CD8-positive, alpha-beta memory T cell (primary cell): ENCODE data around the gene RPS6KL1. TPM values are rescaled to one million over a fixed set of nuclear protein-coding genes. Genes with fewer than 3 reads are reported as not detected.
"Not testable (repeated sequence)": the region's sequence is repeated elsewhere in the genome, so short reads cannot be mapped to it uniquely, and the experiment has no call there.

Experiments used
- CTCF ChIA-PET: fragments of 350-600 bp; sonication (Branson Sonifier 250); formaldehyde crosslinking; loops from one replicate; lab custom pipeline; 2021; ENCODE audit warnings: antibody characterized with exemption; lab: Charles Lee
- POLR2A ChIA-PET: fragments of 350-600 bp; sonication (Branson Sonifier 250); formaldehyde crosslinking; loops from one replicate; lab custom pipeline; 2021; ENCODE audit warnings: antibody characterized with exemption; lab: Charles Lee
- DNase-seq, 5 donors: peaks; one replicate each; pipeline versions ENCODE4 v3.0.0 to v3.0.0-alpha.2; 2020 to 2022; ENCODE audit warnings: mixed read lengths in 1 of 5
- H3K27ac ChIP-seq: one replicate; pipeline ENCODE4 v1.7.0; 2013; ENCODE audit warnings: low read depth, mild to moderate bottlenecking, low read length, moderate library complexity
- H3K27me3 ChIP-seq: 2 replicates; pipeline ENCODE4 v1.7.0; 2013; ENCODE audit warnings: low read length, mild to moderate bottlenecking; ENCODE audit not compliant: insufficient read depth, poor library complexity, severe bottlenecking
- H3K36me3 ChIP-seq: 2 replicates; pipeline ENCODE4 v1.7.0; 2013; ENCODE audit warnings: mild to moderate bottlenecking, low read length, moderate library complexity; ENCODE audit not compliant: insufficient read depth
- H3K4me1 ChIP-seq: 2 replicates; pipeline ENCODE4 v1.7.0; 2013; ENCODE audit warnings: mild to moderate bottlenecking, low read length, moderate library complexity; ENCODE audit not compliant: insufficient read depth
- H3K4me3 ChIP-seq: 2 replicates; pipeline ENCODE4 v1.7.0; 2013; ENCODE audit warnings: mild to moderate bottlenecking, low read length
- H3K9me3 ChIP-seq: 2 replicates; pipeline ENCODE4 v1.7.0; 2013; ENCODE audit warnings: mild to moderate bottlenecking, low read length
- H3K27ac Mint-ChIP-seq, 8 donors: one replicate each; pipeline ENCODE4 v1.8.0; 2020 to 2021; ENCODE audit warnings: mixed read lengths in 8 of 8, mild to moderate bottlenecking in 6 of 8, inconsistent platforms in 3 of 8, moderate library complexity in 3 of 8
- H3K27me3 Mint-ChIP-seq, 2 donors: one replicate each; pipeline ENCODE4 v1.8.0; 2020 to 2021; ENCODE audit warnings: mixed read lengths in 2 of 2, mild to moderate bottlenecking in 1 of 2, moderate library complexity in 1 of 2
- H3K36me3 Mint-ChIP-seq, 3 donors: one replicate each; pipeline ENCODE4 v1.8.0; 2020 to 2021; ENCODE audit warnings: mixed read lengths in 3 of 3, inconsistent platforms in 1 of 3, mild to moderate bottlenecking in 1 of 3
- H3K4me1 Mint-ChIP-seq, 3 donors: one replicate each; pipeline ENCODE4 v1.8.0; 2020 to 2021; ENCODE audit warnings: mixed read lengths in 3 of 3, inconsistent platforms in 1 of 3, mild to moderate bottlenecking in 1 of 3
- H3K4me3 Mint-ChIP-seq, 7 donors: one replicate each; pipeline ENCODE4 v1.8.0; 2020 to 2021; ENCODE audit warnings: mixed read lengths in 7 of 7, mild to moderate bottlenecking in 6 of 7, moderate library complexity in 4 of 7, inconsistent platforms in 2 of 7
- H3K9me3 Mint-ChIP-seq, 5 donors: one replicate each; pipeline ENCODE4 v1.8.0; 2020 to 2022; ENCODE audit warnings: mixed read lengths in 5 of 5, mild to moderate bottlenecking in 3 of 5, moderate library complexity in 2 of 5, inconsistent platforms in 1 of 5
- polyA plus RNA-seq: library from polyadenylated mRNA; unstranded; fragments of 300-500 nt; fragmentation: Illumina TruSeq; gene quantifications from one replicate; pipeline ENCODE4 v1.2.3, GENCODE V29; 2021
- total RNA-seq, 2 experiments: library from RNA; stranded (reverse); gene quantifications; one replicate each; pipeline ENCODE4 v1.2.3, GENCODE V29; 2021

RPS6KL1 gene
- total and polyA plus RNA-seq, 3 experiments from 2014 or later = 4.8 to 5.0 TPM; not detected in 1

GRCh38 chr14:74936731-74937130, 13.7 kb upstream of the RPS6KL1 start:
- no peak overlapping the region for H3K4me3 ChIP-seq
- H3K9me3 Mint-ChIP-seq = no peaks in the 10 kb centered on the region

GRCh38 chr14:74936151-74936550, 13.1 kb upstream of the RPS6KL1 start:
- peaks cover 0 to 2% (median 0%) of the 10 kb centered on the region in 3 donors for H3K36me3 Mint-ChIP-seq
- POLR2A ChIA-PET = no interaction called here
- H3K4me1 ChIP-seq = peaks cover 8% of the 10 kb centered on the region
- no peaks in the 10 kb centered on the region for H3K9me3 Mint-ChIP-seq
- no peaks in the 10 kb centered on the region for H3K36me3 ChIP-seq
- peaks cover 17 to 26% (median 20%) of the 10 kb centered on the region in 3 donors for H3K4me1 Mint-ChIP-seq
- H3K27ac Mint-ChIP-seq = no peak overlapping the region
- no peaks in the 10 kb centered on the region for H3K27me3 ChIP-seq
- no peaks in the 10 kb centered on the region for H3K9me3 ChIP-seq
- no peak overlapping the region for H3K4me3 Mint-ChIP-seq
- H3K27ac ChIP-seq = no peak overlapping the region
- DNase-seq = no peak
- peaks cover 3 to 15% of the 10 kb centered on the region in 2 donors for H3K27me3 Mint-ChIP-seq
- CTCF ChIA-PET = interaction anchor here (0.6 to 3.1 kb wide), 2 partner anchors 9 to 31 kb away, joined by 3 to 11 read pairs; no protein-coding TSS in a partner anchor
- no peak overlapping the region for H3K4me3 ChIP-seq

More at GRCh38 chr14:74936731-74937130, 13.7 kb upstream of the RPS6KL1 start:
- ChIA-PET POLR2A (no interaction called here), CTCF (interaction anchor here (3.1 kb wide), 1 partner anchor 9 kb away, joined by 11 read pairs; no protein-coding TSS in a partner anchor)
- Mint-ChIP-seq H3K4me3 (no peak overlapping the region), H3K27ac (peak overlapping the region in 1 of 8 donors; percentile 0), H3K4me1 (peaks cover 22 to 31% (median 26%) of the 10 kb centered on the region in 3 donors), H3K36me3 (peaks cover 0 to 2% (median 0%) of the 10 kb centered on the region in 3 donors), H3K27me3 (peaks cover 3 to 15% of the 10 kb centered on the region in 2 donors)
- Histone ChIP-seq H3K27ac (no peak overlapping the region), H3K36me3 (no peaks in the 10 kb centered on the region), H3K4me1 (peaks cover 14% of the 10 kb centered on the region), H3K9me3 (no peaks in the 10 kb centered on the region), H3K27me3 (no peaks in the 10 kb centered on the region)
- no peak for DNase-seq

- H3K9me3 Mint-ChIP-seq = no peaks in the 10 kb centered on the region
- CTCF ChIA-PET = interaction anchor here (3.1 kb wide), 1 partner anchor 10 kb away, joined by 11 read pairs; no protein-coding TSS in a partner anchor
Measured at GRCh38 chr14:74935360-74935680, 12.3 kb upstream of the RPS6KL1 start.

GRCh38 chr14:74934476-74935359, 11.7 kb upstream of the RPS6KL1 start:
- Histone ChIP-seq H3K4me3 (no peak overlapping the region), H3K27ac (no peak overlapping the region), H3K27me3 (no peaks in the 10 kb centered on the region), H3K4me1 (no peaks in the 10 kb centered on the region), H3K9me3 (no peaks in the 10 kb centered on the region), H3K36me3 (no peaks in the 10 kb centered on the region)
- H3K27ac Mint-ChIP-seq = no peak overlapping the region
- ChIA-PET CTCF (interaction anchor here (3.1 kb wide), 1 partner anchor 11 kb away, joined by 11 read pairs; no protein-coding TSS in a partner anchor), POLR2A (no interaction called here)
- H3K4me3 Mint-ChIP-seq = no peak overlapping the region
- peaks cover 3 to 18% of the 10 kb centered on the region in 2 donors for H3K27me3 Mint-ChIP-seq
- H3K4me1 Mint-ChIP-seq = peaks cover 12 to 21% (median 13%) of the 10 kb centered on the region in 3 donors
- no peaks in the 10 kb centered on the region for H3K9me3 Mint-ChIP-seq
- DNase-seq = no peak
- peaks cover 0 to 2% (median 0%) of the 10 kb centered on the region in 3 donors for H3K36me3 Mint-ChIP-seq

More at GRCh38 chr14:74935360-74935680, 12.3 kb upstream of the RPS6KL1 start:
- H3K36me3 Mint-ChIP-seq = peaks cover 0 to 2% (median 0%) of the 10 kb centered on the region in 3 donors
- Histone ChIP-seq H3K4me1 (peaks cover 5% of the 10 kb centered on the region), H3K27me3 (no peaks in the 10 kb centered on the region), H3K27ac (no peak overlapping the region), H3K36me3 (no peaks in the 10 kb centered on the region), H3K4me3 (no peak overlapping the region), H3K9me3 (no peaks in the 10 kb centered on the region)
- peaks cover 13 to 21% (median 17%) of the 10 kb centered on the region in 3 donors for H3K4me1 Mint-ChIP-seq
- H3K27ac Mint-ChIP-seq = no peak overlapping the region
- H3K4me3 Mint-ChIP-seq = no peak overlapping the region
- H3K27me3 Mint-ChIP-seq = peaks cover 3 to 15% of the 10 kb centered on the region in 2 donors
- no peak for DNase-seq
- POLR2A ChIA-PET = no interaction called here

GRCh38 chr14:74934041-74934440, 11.0 kb upstream of the RPS6KL1 start:
- ChIA-PET CTCF (interaction anchor here (0.6 to 3.1 kb wide), 2 partner anchors 11 to 213 kb away, joined by 4 to 11 read pairs; no protein-coding TSS in a partner anchor), POLR2A (no interaction called here)

GRCh38 chr14:74932936-74933335, 9.9 kb upstream of the RPS6KL1 start:
- POLR2A ChIA-PET, H3K27me3 ChIP-seq, H3K36me3 ChIP-seq, H3K27ac Mint-ChIP-seq, H3K4me3 Mint-ChIP-seq, H3K4me3 ChIP-seq, H3K4me1 ChIP-seq, H3K9me3 ChIP-seq, CTCF ChIA-PET, H3K9me3 Mint-ChIP-seq, H3K27ac ChIP-seq, DNase-seq, H3K36me3 Mint-ChIP-seq: not testable (repeated sequence)
- Mint-ChIP-seq H3K27me3 (peaks cover 3 to 20% of the 10 kb centered on the region in 2 donors), H3K4me1 (peaks cover 12 to 17% (median 12%) of the 10 kb centered on the region in 3 donors)

More at GRCh38 chr14:74934041-74934440, 11.0 kb upstream of the RPS6KL1 start:
- H3K27me3 ChIP-seq = no peaks in the 10 kb centered on the region
- no peak overlapping the region for H3K27ac ChIP-seq
- Mint-ChIP-seq H3K4me3 (no peak overlapping the region), H3K27me3 (peaks cover 3 to 20% of the 10 kb centered on the region in 2 donors), H3K9me3 (no peaks in the 10 kb centered on the region), H3K36me3 (peaks cover 0 to 2% (median 0%) of the 10 kb centered on the region in 3 donors), H3K4me1 (peaks cover 12 to 21% (median 13%) of the 10 kb centered on the region in 3 donors), H3K27ac (no peak overlapping the region)
- no peaks in the 10 kb centered on the region for H3K36me3 ChIP-seq
- no peaks in the 10 kb centered on the region for H3K4me1 ChIP-seq
- no peak overlapping the region for H3K4me3 ChIP-seq
- DNase-seq = no peak
- no peaks in the 10 kb centered on the region for H3K9me3 ChIP-seq

GRCh38 chr14:74932401-74932901, 9.4 kb upstream of the RPS6KL1 start:
- Mint-ChIP-seq H3K27ac (peak overlapping the region in 2 of 8 donors; percentile 51 to 61), H3K36me3 (no peaks in the 10 kb centered on the region), H3K27me3 (peaks cover 3 to 20% of the 10 kb centered on the region in 2 donors), H3K4me1 (peaks cover 9 to 13% (median 12%) of the 10 kb centered on the region in 3 donors), H3K4me3 (no peak overlapping the region), H3K9me3 (no peaks in the 10 kb centered on the region)
- no peak for DNase-seq
- H3K27ac ChIP-seq = no peak overlapping the region
- H3K36me3 ChIP-seq = no peaks in the 10 kb centered on the region
- ChIA-PET POLR2A (no interaction called here), CTCF (interaction anchor here (1.9 kb wide), 1 partner anchor 10 kb away, joined by 5 read pairs; the partner anchor contains the start of gene RPS6KL1)
- H3K27me3 ChIP-seq = no peaks in the 10 kb centered on the region
- H3K9me3 ChIP-seq = no peaks in the 10 kb centered on the region
- H3K4me3 ChIP-seq = no peak overlapping the region
- H3K4me1 ChIP-seq = no peaks in the 10 kb centered on the region
